Sigmoid colon (tissue), 7 donors: ENCODE measurements around the gene FAM76A. TPM values are rescaled to one million over a fixed set of nuclear protein-coding genes. Genes with fewer than 3 reads are reported as not detected.
A peak's percentile ranks its signal among the peaks of the same experiment; 100 is the strongest.
"Not testable (repeated sequence)": the region's sequence is repeated elsewhere in the genome, so short reads cannot be mapped to it uniquely, and the experiment has no call there.

Source experiments
- DNase-seq: peaks from one replicate; pipeline ENCODE4 v3.0.0-alpha.2; 2019
- H3K27ac ChIP-seq, 4 donors: fragments of 200-600 bp; sonication (generic); one replicate each; pipeline ENCODE4 v1.5.1; 2016 to 2019; ENCODE audit warnings: mild to moderate bottlenecking in 1 of 4
- H3K27me3 ChIP-seq, 3 donors: fragments of 200-600 bp; sonication (generic); one replicate each; pipeline ENCODE4 v1.5.1; 2019; ENCODE audit warnings: mild to moderate bottlenecking in 1 of 3
- H3K36me3 ChIP-seq, 4 donors: fragments of 200-600 bp; sonication (generic); one replicate each; pipeline ENCODE4 v1.5.1; 2016 to 2019
- H3K4me1 ChIP-seq, 4 donors: fragments of 200-600 bp; sonication (generic); one replicate each; pipeline ENCODE4 v1.5.1; 2017 to 2019
- H3K4me3 ChIP-seq, 4 donors: fragments of 200-600 bp; sonication (generic); one replicate each; pipeline ENCODE4 v1.5.1; 2017 to 2019; ENCODE audit warnings: mild to moderate bottlenecking in 2 of 4, moderate library complexity in 1 of 4
- H3K9me3 ChIP-seq, 4 donors: fragments of 200-600 bp in 3 of 4; sonication (generic) in 3 of 4; one replicate each; pipeline versions ENCODE4 v1.5.1 to v1.6.1; 2013 to 2019
- EP300 ChIP-seq, 4 donors: sonication (generic); formaldehyde crosslinking; IDR thresholded peaks; one replicate each; pipeline ENCODE4 v1.6.1; 2017; ENCODE audit warnings: antibody characterized with exemption in 4 of 4
- POLR2A ChIP-seq, 2 donors: fragments of 450-650 bp; IDR thresholded peaks; one replicate each; pipeline ENCODE4 v1.6.1; 2016; ENCODE audit warnings: antibody characterized with exemption in 2 of 2, mild to moderate bottlenecking in 2 of 2, moderate library complexity in 2 of 2
- POLR2AphosphoS5 ChIP-seq, 4 donors: sonication (generic); formaldehyde crosslinking; IDR thresholded peaks; one replicate each; pipeline ENCODE4 v1.6.1; 2017; ENCODE audit warnings: antibody characterized with exemption in 4 of 4
- WGBS, 2 donors: extraction: QIAGEN DNeasy Blood & Tissue Kit; methylation state at CpG; one replicate each; pipeline ENCODE4 v1.1.7; 2013; 5-methylcytosine and 5-hydroxymethylcytosine counted together
- intact Hi-C: fragments of 100-400 bp; cut with DNase I; formaldehyde crosslinking; loops from one replicate; pipeline ENCODE4 v1.15.1; 2023
- polyA plus RNA-seq, 3 donors: library from polyadenylated mRNA; stranded (reverse); fragments of 200-250 nt; gene quantifications; one replicate each; pipeline ENCODE4 v1.2.3, GENCODE V29; 2013
- total RNA-seq, 4 donors: library from RNA; depleted of rRNA; stranded (reverse); fragments of >200 nt; gene quantifications; one replicate each; pipeline ENCODE4 v1.1.0, GENCODE V29; 2016
- TF ChIP-seq, protein P1 (sequence below), 4 experiments: fragments of 450-650 bp in 3 of 4; fragments of 200-600 bp in 1 of 4; IDR thresholded peaks; one replicate each; pipeline ENCODE4 v1.5.1; 2016 to 2019; ENCODE audit warnings: antibody characterized with exemption in 4 of 4, mild to moderate bottlenecking in 3 of 4, moderate library complexity in 2 of 4
- donor health status: healthy with polysubstance abuse.
- donor health status: Bipolar disorder and iron deficiency.
- donor health status: healthy.

FAM76A gene
- total and polyA plus RNA-seq, 7 donors: 3.6 to 24.3 (median 11.9) TPM

- Histone ChIP-seq H3K27ac (peak overlapping the region; percentile 90 to 94 (median 93)), H3K9me3 (no peaks in the 10 kb centered on the region), H3K36me3 (peaks cover 0 to 10% (median 0%) of the 10 kb centered on the region in 4 donors), H3K27me3 (no peaks in the 10 kb centered on the region), H3K4me3 (peak overlapping the region; percentile 79 to 95 (median 91)), H3K4me1 (peaks cover 0 to 31% (median 23%) of the 10 kb centered on the region in 4 donors)
- WGBS, 2 donors: 26 to 27% methylated on average over 3 of the region's 3 CpGs
- TF ChIP-seq POLR2AphosphoS5 (IDR thresholded peaks at IDR 0.05) (peak in 1 of 4 donors; percentile 20), EP300 (IDR thresholded peaks at IDR 0.05) (no peak), POLR2A (IDR thresholded peaks at IDR 0.05) (no peak)
- TF ChIP-seq, protein P1, sequence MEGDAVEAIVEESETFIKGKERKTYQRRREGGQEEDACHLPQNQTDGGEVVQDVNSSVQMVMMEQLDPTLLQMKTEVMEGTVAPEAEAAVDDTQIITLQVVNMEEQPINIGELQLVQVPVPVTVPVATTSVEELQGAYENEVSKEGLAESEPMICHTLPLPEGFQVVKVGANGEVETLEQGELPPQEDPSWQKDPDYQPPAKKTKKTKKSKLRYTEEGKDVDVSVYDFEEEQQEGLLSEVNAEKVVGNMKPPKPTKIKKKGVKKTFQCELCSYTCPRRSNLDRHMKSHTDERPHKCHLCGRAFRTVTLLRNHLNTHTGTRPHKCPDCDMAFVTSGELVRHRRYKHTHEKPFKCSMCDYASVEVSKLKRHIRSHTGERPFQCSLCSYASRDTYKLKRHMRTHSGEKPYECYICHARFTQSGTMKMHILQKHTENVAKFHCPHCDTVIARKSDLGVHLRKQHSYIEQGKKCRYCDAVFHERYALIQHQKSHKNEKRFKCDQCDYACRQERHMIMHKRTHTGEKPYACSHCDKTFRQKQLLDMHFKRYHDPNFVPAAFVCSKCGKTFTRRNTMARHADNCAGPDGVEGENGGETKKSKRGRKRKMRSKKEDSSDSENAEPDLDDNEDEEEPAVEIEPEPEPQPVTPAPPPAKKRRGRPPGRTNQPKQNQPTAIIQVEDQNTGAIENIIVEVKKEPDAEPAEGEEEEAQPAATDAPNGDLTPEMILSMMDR (IDR thresholded peaks at IDR 0.05): no peak
- intact Hi-C loops: loop anchor here (2.0 to 5.0 kb wide), 2 partner anchors 47 to 102 kb away; partner anchors contain the start of gene IFI6
- no peak for DNase-seq
These were observed 48.2 kb downstream of the FAM76A start for GRCh38 chr1:27773826-27774445.

GRCh38 chr1:27774654-27775053 is 48.9 kb downstream of the FAM76A start:
- intact Hi-C loops: loop anchor here (5.0 kb wide), 1 partner anchor 102 kb away; the partner anchor contains the start of gene IFI6
- Histone ChIP-seq H3K27me3 (no peaks in the 10 kb centered on the region), H3K9me3 (no peaks in the 10 kb centered on the region), H3K36me3 (peaks cover 0 to 12% (median 0%) of the 10 kb centered on the region in 4 donors), H3K4me3 (peak overlapping the region in 1 of 4 donors; percentile 95), H3K27ac (peak overlapping the region in 2 of 4 donors; percentile 93 to 94), H3K4me1 (peaks cover 0 to 31% (median 23%) of the 10 kb centered on the region in 4 donors)
- WGBS, 2 donors: 92 to 94% methylated on average over 2 of the region's 2 CpGs
- TF ChIP-seq EP300 (IDR thresholded peaks at IDR 0.05): no peak
- no peak for TF ChIP-seq POLR2AphosphoS5 (IDR thresholded peaks at IDR 0.05)
- TF ChIP-seq, protein P1 (IDR thresholded peaks at IDR 0.05): no peak
- no peak for TF ChIP-seq POLR2A (IDR thresholded peaks at IDR 0.05)
- no peak for DNase-seq

- WGBS, 2 donors: 70 to 81% methylated on average over 3 of the region's 3 CpGs
These were observed 49.6 kb downstream of the FAM76A start for GRCh38 chr1:27775336-27775735.

DNA sequence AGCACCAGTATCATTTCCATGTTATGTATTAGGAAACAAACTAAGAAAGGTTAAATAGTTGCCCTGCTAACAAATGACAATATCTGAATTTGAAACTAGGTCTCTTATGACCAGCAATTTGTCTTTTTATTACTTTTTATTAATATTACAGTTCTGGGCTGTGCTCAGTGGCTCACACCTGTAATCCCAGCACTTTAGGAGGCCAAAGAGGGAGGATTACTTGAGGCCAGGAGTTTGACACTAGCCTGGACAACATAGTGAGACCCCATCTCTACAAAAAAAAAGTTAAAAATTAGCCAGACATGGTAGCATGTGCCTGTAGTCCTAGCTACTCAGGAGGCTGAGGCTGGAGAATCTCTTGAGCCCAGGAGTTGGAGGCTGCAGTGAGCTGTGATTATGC is 50.5 kb downstream of the FAM76A start:
- H3K4me1 ChIP-seq: peaks cover 0 to 31% (median 23%) of the 10 kb centered on the region in 4 donors
- H3K9me3 ChIP-seq, H3K4me3 ChIP-seq, intact Hi-C loops, H3K27me3 ChIP-seq, DNase-seq, H3K27ac ChIP-seq: not testable (repeated sequence)
- H3K36me3 ChIP-seq: peaks cover 0 to 16% (median 0%) of the 10 kb centered on the region in 4 donors

More at GRCh38 chr1:27775336-27775735, 49.6 kb downstream of the FAM76A start:
- H3K9me3 ChIP-seq, H3K27me3 ChIP-seq, DNase-seq, H3K4me3 ChIP-seq, H3K27ac ChIP-seq, intact Hi-C loops: not testable (repeated sequence)
- H3K36me3 ChIP-seq: peaks cover 0 to 16% (median 0%) of the 10 kb centered on the region in 4 donors
- H3K4me1 ChIP-seq: peaks cover 0 to 31% (median 23%) of the 10 kb centered on the region in 4 donors

DNA sequence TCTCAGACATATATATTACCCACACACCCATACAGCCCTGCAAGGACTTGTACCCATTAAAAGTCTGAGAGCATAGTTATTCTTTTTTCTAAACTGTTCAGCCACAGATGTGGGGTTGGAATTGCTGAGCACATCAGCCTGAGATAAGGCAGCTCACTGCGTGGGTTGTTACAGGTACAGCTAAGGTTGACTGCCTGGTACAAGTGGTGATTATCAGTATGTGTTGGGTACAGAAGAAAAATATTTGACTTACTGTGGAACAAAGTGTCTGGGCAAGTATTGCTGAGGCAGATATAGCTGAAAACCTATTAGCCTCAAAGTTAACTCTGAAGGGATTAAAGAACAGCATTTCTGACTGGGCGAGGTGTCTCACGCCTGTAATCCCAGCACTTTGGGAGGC is 52.3 kb downstream of the FAM76A start:
- H3K27me3 ChIP-seq: no peaks in the 10 kb centered on the region
- intact Hi-C loops: no loop called here
- no peaks in the 10 kb centered on the region for H3K9me3 ChIP-seq
- peaks cover 0 to 31% (median 23%) of the 10 kb centered on the region in 4 donors for H3K4me1 ChIP-seq
- no peak for TF ChIP-seq EP300 (IDR thresholded peaks at IDR 0.05)
- no peak for TF ChIP-seq POLR2A (IDR thresholded peaks at IDR 0.05)
- TF ChIP-seq POLR2AphosphoS5 (IDR thresholded peaks at IDR 0.05): no peak
- TF ChIP-seq, protein P1 (IDR thresholded peaks at IDR 0.05): no peak
- DNase-seq: no peak
- H3K36me3 ChIP-seq: peaks cover 0 to 16% (median 0%) of the 10 kb centered on the region in 4 donors
- 87 to 94% methylated on average over 3 of the region's 3 CpGs for WGBS, 2 donors
- H3K4me3 ChIP-seq: no peak overlapping the region
- no peak overlapping the region for H3K27ac ChIP-seq
